H9 (cell line): ENCODE data around the gene GSTM1. TPM values are rescaled to one million over a fixed set of nuclear protein-coding genes. Genes with fewer than 3 reads are reported as not detected.

Experiments
- DNase-seq: peaks from one replicate; pipeline ENCODE4 v3.0.0-alpha.2; 2017
- H2AFZ ChIP-seq: one replicate; pipeline ENCODE4 v1.6.1; 2013; ENCODE audit warnings: mild to moderate bottlenecking, low read length, control low read depth, moderate library complexity
- H2AK5ac ChIP-seq: 2 replicates; pipeline ENCODE4 v1.6.1; 2013; ENCODE audit warnings: low read length, control low read depth, mixed read lengths; ENCODE audit not compliant: insufficient read length
- H2BK120ac ChIP-seq: one replicate; pipeline ENCODE4 v1.6.1; 2013; ENCODE audit warnings: low read depth, mild to moderate bottlenecking, low read length, control low read depth, inconsistent platforms; ENCODE audit not compliant: poor library complexity, severe bottlenecking
- H2BK12ac ChIP-seq: 2 replicates; pipeline ENCODE4 v1.6.1; 2013; ENCODE audit warnings: low read length, control low read depth, mixed read lengths, low read depth; ENCODE audit not compliant: insufficient read length
- H2BK15ac ChIP-seq: 2 replicates; pipeline ENCODE4 v1.6.1; 2013; ENCODE audit warnings: low read depth, low read length, control low read depth
- H2BK20ac ChIP-seq: one replicate; pipeline ENCODE4 v1.6.1; 2013; ENCODE audit warnings: low read depth, mild to moderate bottlenecking, low read length, control low read depth, inconsistent platforms; ENCODE audit not compliant: poor library complexity, severe bottlenecking
- H2BK5ac ChIP-seq: 2 replicates; pipeline ENCODE4 v1.6.1; 2013; ENCODE audit warnings: low read length, control low read depth, mixed read lengths; ENCODE audit not compliant: insufficient read length
- H3K14ac ChIP-seq: 2 replicates; pipeline ENCODE4 v1.6.1; 2013; ENCODE audit warnings: low read length, control low read depth; ENCODE audit not compliant: insufficient read depth
- H3K18ac ChIP-seq: 2 replicates; pipeline ENCODE4 v1.6.1; 2013; ENCODE audit warnings: low read depth, mild to moderate bottlenecking, mixed read lengths, low read length, control low read depth; ENCODE audit not compliant: insufficient read length
- H3K23ac ChIP-seq: 2 replicates; pipeline ENCODE4 v1.6.1; 2013; ENCODE audit warnings: low read length, control low read depth, mixed read lengths, low read depth; ENCODE audit not compliant: insufficient read length
- H3K23me2 ChIP-seq: 2 replicates; pipeline ENCODE4 v1.6.1; 2013; ENCODE audit warnings: low read depth, mild to moderate bottlenecking, mixed read lengths, low read length, control low read depth; ENCODE audit not compliant: insufficient read length, poor library complexity, severe bottlenecking
- H3K27ac ChIP-seq: 2 replicates; pipeline ENCODE4 v1.5.1; 2013; ENCODE audit warnings: low read length, control low read depth, mixed read lengths, low read depth; ENCODE audit not compliant: insufficient read length
- H3K27me3 ChIP-seq: 2 replicates; pipeline ENCODE4 v1.6.1; 2013; ENCODE audit warnings: low read length, control low read depth, inconsistent platforms; ENCODE audit not compliant: insufficient read depth
- H3K4ac ChIP-seq: 2 replicates; pipeline ENCODE4 v1.6.1; 2013; ENCODE audit warnings: low read depth, mild to moderate bottlenecking, control low read depth, inconsistent platforms, low read length, moderate library complexity
- H3K4me1 ChIP-seq: 2 replicates; pipeline ENCODE4 v1.6.1; 2013; ENCODE audit warnings: low read length, control low read depth, inconsistent platforms; ENCODE audit not compliant: insufficient read depth
- H3K4me2 ChIP-seq: 2 replicates; pipeline ENCODE4 v1.6.1; 2013; ENCODE audit warnings: low read length, control low read depth, mixed read lengths; ENCODE audit not compliant: insufficient read length, insufficient read depth
- H3K56ac ChIP-seq: 2 replicates; pipeline ENCODE4 v1.6.1; 2013; ENCODE audit warnings: low read depth, mild to moderate bottlenecking, mixed read lengths, low read length, control low read depth; ENCODE audit not compliant: insufficient read length
- H3K79me1 ChIP-seq: 2 replicates; pipeline ENCODE4 v1.6.1; 2013; ENCODE audit warnings: low read depth, mild to moderate bottlenecking, moderate library complexity, low read length, control low read depth, inconsistent platforms; ENCODE audit not compliant: insufficient read depth, poor library complexity, severe bottlenecking
- H3K79me2 ChIP-seq: 2 replicates; pipeline ENCODE4 v1.6.1; 2013; ENCODE audit warnings: low read length, control low read depth, inconsistent platforms; ENCODE audit not compliant: insufficient read depth
- H3K9ac ChIP-seq: 2 replicates; pipeline ENCODE4 v1.6.1; 2013; ENCODE audit warnings: low read length, control low read depth, mixed read lengths; ENCODE audit not compliant: insufficient read length; ENCODE audit errors: extremely low read depth
- H3K9me3 ChIP-seq: one replicate; pipeline ENCODE4 v1.6.1; 2013; ENCODE audit warnings: low read depth, low read length, inconsistent platforms; ENCODE audit not compliant: control insufficient read depth
- H3T11ph ChIP-seq: one replicate; pipeline ENCODE4 v1.6.1; 2013; ENCODE audit warnings: mild to moderate bottlenecking, low read length, control low read depth, inconsistent platforms
- H4K20me1 ChIP-seq: one replicate; pipeline ENCODE4 v1.6.1; 2013; ENCODE audit not compliant: control insufficient read depth, insufficient read length, insufficient read depth
- H4K5ac ChIP-seq: 2 replicates; pipeline ENCODE4 v1.6.1; 2013; ENCODE audit warnings: low read depth, mild to moderate bottlenecking, mixed read lengths, low read length, control low read depth; ENCODE audit not compliant: insufficient read length
- H4K8ac ChIP-seq: replicated peaks from 2 replicates; pipeline ENCODE4 v1.6.1; 2013; ENCODE audit warnings: low read length, control low read depth, mixed read lengths, low read depth; ENCODE audit not compliant: insufficient read length
- H4K91ac ChIP-seq: 2 replicates; pipeline ENCODE4 v1.6.1; 2013; ENCODE audit warnings: low read depth, mild to moderate bottlenecking, moderate library complexity, mixed read lengths, low read length, control low read depth; ENCODE audit not compliant: insufficient read length
- H3K27ac Mint-ChIP-seq, 3 experiments: 2 replicates in 2 of 3; 3 replicates in 1 of 3; pipeline ENCODE4 v1.8.0; 2020 to 2021; ENCODE audit warnings: mixed read lengths in 3 of 3, mild to moderate bottlenecking in 1 of 3, moderate library complexity in 1 of 3
- H3K27me3 Mint-ChIP-seq: 2 replicates; pipeline ENCODE4 v1.8.0; 2021; ENCODE audit warnings: low read depth, mild to moderate bottlenecking, moderate library complexity, mixed read lengths
- H3K36me3 Mint-ChIP-seq, 3 experiments: 2 replicates in 2 of 3; 3 replicates in 1 of 3; pipeline ENCODE4 v1.8.0; 2020 to 2021; ENCODE audit warnings: low read depth in 3 of 3, mixed read lengths in 3 of 3; ENCODE audit not compliant: insufficient read depth in 1 of 3
- H3K4me1 Mint-ChIP-seq, 2 experiments: 2 replicates each; pipeline ENCODE4 v1.8.0; 2020; ENCODE audit warnings: mixed read lengths in 2 of 2
- H3K4me3 Mint-ChIP-seq, 2 experiments: 2 replicates in 1 of 2; 3 replicates in 1 of 2; pipeline ENCODE4 v1.8.0; 2020 to 2021; ENCODE audit warnings: mild to moderate bottlenecking in 2 of 2, mixed read lengths in 2 of 2, moderate library complexity in 1 of 2
- H3K9me3 Mint-ChIP-seq, 2 experiments: 2 replicates in 1 of 2; 3 replicates in 1 of 2; pipeline ENCODE4 v1.8.0; 2020; ENCODE audit warnings: mild to moderate bottlenecking in 2 of 2, mixed read lengths in 2 of 2, moderate library complexity in 1 of 2
- CTCF ChIP-seq: fragments of 200-600 bp; sonication (generic); conservative IDR thresholded peaks from 3 replicates; pipeline ENCODE4 v1.8.0; 2021; ENCODE audit warnings: antibody characterized with exemption, mild to moderate bottlenecking
- WGBS: extraction: QIAGEN DNeasy Blood & Tissue Kit; methylation state at CpG from one replicate; pipeline ENCODE4 v1.1.7; 2013; ENCODE audit warnings: missing lambda C conversion rate, low lambda C conversion rate, mixed read lengths; ENCODE audit not compliant: insufficient read length; ENCODE audit errors: extremely low coverage; 5-methylcytosine and 5-hydroxymethylcytosine counted together
- total RNA-seq: library from RNA; stranded (reverse); gene quantifications from 2 replicates; pipeline ENCODE4 v1.2.1, GENCODE V29; 2021

Gene GSTM1
- total RNA-seq, 1 experiment from 2014 or later, result 19.5 TPM

- no CpG with 5 or more reads among the region's 4 CpGs for WGBS
- H4K5ac ChIP-seq, result no peak overlapping the region
- H3T11ph ChIP-seq, result no peak overlapping the region
- Mint-ChIP-seq H3K36me3 (no peaks in the 10 kb centered on the region; a peak in 2 of 7 replicates), H3K9me3 (peaks cover 5 to 13% of the 10 kb centered on the region in 2 experiments), H3K4me3 (no peak overlapping the region), H3K4me1 (0 out of 4 replicates have a peak, but pooled peaks cover 0 to 2% of the 10 kb centered on the region in 2 experiments), H3K27me3 (peaks cover 36% of the 10 kb centered on the region), H3K27ac (no peak overlapping the region)
- no peak overlapping the region for H2AFZ ChIP-seq
- H3K4me1 ChIP-seq, result no peaks in the 10 kb centered on the region
- no peak overlapping the region for H2BK5ac ChIP-seq
- H2BK12ac ChIP-seq, result no peak overlapping the region
- no peak overlapping the region for H3K23ac ChIP-seq
- H3K79me2 ChIP-seq, result no peaks in the 10 kb centered on the region
- H4K20me1 ChIP-seq, result no peaks in the 10 kb centered on the region
- H2AK5ac ChIP-seq, result no peak overlapping the region
- H3K14ac ChIP-seq, result no peak overlapping the region
- no peak overlapping the region for H4K91ac ChIP-seq
- no peak overlapping the region for H3K4me2 ChIP-seq
- no peak overlapping the region for H3K4ac ChIP-seq
- H4K8ac ChIP-seq, result no peak overlapping the region
- no peak overlapping the region for H2BK20ac ChIP-seq
- no peaks in the 10 kb centered on the region for H3K79me1 ChIP-seq
- 0 out of 3 replicates have a peak, but pooled peaks have one; percentile 21 for TF ChIP-seq CTCF
- no peaks in the 10 kb centered on the region for H3K23me2 ChIP-seq
- H3K56ac ChIP-seq, result no peak overlapping the region
- no peaks in the 10 kb centered on the region for H3K9me3 ChIP-seq
- no peak overlapping the region for H2BK120ac ChIP-seq
- H3K27me3 ChIP-seq, result no peaks in the 10 kb centered on the region
- DNase-seq, result no peak
- H3K27ac ChIP-seq, result no peak overlapping the region
- H3K9ac ChIP-seq, result no peak overlapping the region
- no peak overlapping the region for H2BK15ac ChIP-seq
- H3K18ac ChIP-seq, result no peak overlapping the region
Measured at GRCh38 chr1:109649491-109649914, 38.1 kb upstream of the GSTM1 start.
